OCI-LY3 (cell line): Measurements from ENCODE around the gene SEZ6L.

Source experiments
- H2AFZ ChIP-seq: fragments of 200-600, 300-600 bp; shearing (Covaris generic); 2 replicates; pipeline ENCODE4 v1.6.0; 2014; ENCODE audit warnings: antibody characterized with exemption, low read depth, low read length
- H3K27ac ChIP-seq: fragments of 200-600, 300-600 bp; sonication (generic); 2 replicates; pipeline ENCODE4 v1.5.1; 2014; ENCODE audit warnings: mild to moderate bottlenecking, low read length, moderate library complexity, mixed read lengths
- H3K27me3 ChIP-seq: fragments of 200-600, 300-600 bp; sonication (generic); 2 replicates; pipeline ENCODE4 v1.6.1; 2014; ENCODE audit warnings: low read depth, low read length, mixed read lengths
- H3K36me3 ChIP-seq: fragments of 200-600, 300-600 bp; sonication (generic); replicated peaks from 2 replicates; pipeline ENCODE3; 2014; ENCODE audit warnings: low read depth, low read length, mixed read lengths
- H3K4me1 ChIP-seq: fragments of 300-600, 200-600 bp; sonication (generic); 2 replicates; pipeline ENCODE4 v1.6.1; 2014; ENCODE audit warnings: low read length, mixed read lengths
- H3K4me2 ChIP-seq: fragments of 200-600, 300-600 bp; sonication (generic); 2 replicates; pipeline ENCODE4 v1.6.1; 2014; ENCODE audit warnings: low read length, mixed read lengths
- H3K4me3 ChIP-seq: fragments of 300-600, 200-600 bp; sonication (generic); 2 replicates; pipeline ENCODE4 v1.5.1; 2014; ENCODE audit warnings: antibody characterized with exemption, mild to moderate bottlenecking, low read length, moderate library complexity
- H3K79me2 ChIP-seq: fragments of 300-600, 200-600 bp; shearing (Covaris generic); 2 replicates; pipeline ENCODE4 v1.6.1; 2014; ENCODE audit warnings: mild to moderate bottlenecking, low read length, mixed read lengths
- H3K9ac ChIP-seq: fragments of 300-600, 200-600 bp; shearing (Covaris generic); 2 replicates; pipeline ENCODE4 v1.6.0; 2014; ENCODE audit warnings: mild to moderate bottlenecking, low read length, moderate library complexity
- H3K9me3 ChIP-seq: fragments of 200-600, 300-600 bp; shearing (Covaris generic); 2 replicates; pipeline ENCODE4 v1.6.1; 2014; ENCODE audit warnings: low read length, mixed read lengths; ENCODE audit not compliant: insufficient read depth
- H4K20me1 ChIP-seq: fragments of 200-600, 300-600 bp; sonication (generic); 2 replicates; pipeline ENCODE4 v1.6.1; 2016; ENCODE audit warnings: low read length, mixed read lengths; ENCODE audit not compliant: insufficient read depth
- CTCF ChIP-seq: fragments of 200-600, 300-600 bp; sonication (generic); IDR thresholded peaks from 2 replicates; pipeline ENCODE4 v1.5.1; 2014; ENCODE audit warnings: antibody characterized with exemption, low read length, low read depth
- EZH2phosphoT487 ChIP-seq: fragments of 200-600 bp; shearing (Covaris generic); IDR thresholded peaks from 2 replicates; pipeline ENCODE4 v1.6.1; 2018; ENCODE audit warnings: antibody characterized with exemption, mixed run types, low read depth

The SEZ6L gene

GRCh38 chr22:26170112-26170492 lies 840 bp downstream of the SEZ6L start:
- peaks cover 35% of the 10 kb centered on the region for H3K27me3 ChIP-seq
- H3K4me1 ChIP-seq = no peaks in the 10 kb centered on the region
- H3K9ac ChIP-seq = no peak overlapping the region
- no peaks in the 10 kb centered on the region for H3K9me3 ChIP-seq
- H3K4me2 ChIP-seq = no peak overlapping the region
- no peaks in the 10 kb centered on the region for H3K79me2 ChIP-seq
- no peak overlapping the region for H3K4me3 ChIP-seq
- H4K20me1 ChIP-seq = 0 out of 2 replicates have a peak, but pooled peaks cover 3% of the 10 kb centered on the region
- no peak overlapping the region for H3K27ac ChIP-seq
- no peak for TF ChIP-seq EZH2phosphoT487
- TF ChIP-seq CTCF = no peak
- no peaks in the 10 kb centered on the region for H3K36me3 ChIP-seq
- no peak overlapping the region for H2AFZ ChIP-seq

DNA sequence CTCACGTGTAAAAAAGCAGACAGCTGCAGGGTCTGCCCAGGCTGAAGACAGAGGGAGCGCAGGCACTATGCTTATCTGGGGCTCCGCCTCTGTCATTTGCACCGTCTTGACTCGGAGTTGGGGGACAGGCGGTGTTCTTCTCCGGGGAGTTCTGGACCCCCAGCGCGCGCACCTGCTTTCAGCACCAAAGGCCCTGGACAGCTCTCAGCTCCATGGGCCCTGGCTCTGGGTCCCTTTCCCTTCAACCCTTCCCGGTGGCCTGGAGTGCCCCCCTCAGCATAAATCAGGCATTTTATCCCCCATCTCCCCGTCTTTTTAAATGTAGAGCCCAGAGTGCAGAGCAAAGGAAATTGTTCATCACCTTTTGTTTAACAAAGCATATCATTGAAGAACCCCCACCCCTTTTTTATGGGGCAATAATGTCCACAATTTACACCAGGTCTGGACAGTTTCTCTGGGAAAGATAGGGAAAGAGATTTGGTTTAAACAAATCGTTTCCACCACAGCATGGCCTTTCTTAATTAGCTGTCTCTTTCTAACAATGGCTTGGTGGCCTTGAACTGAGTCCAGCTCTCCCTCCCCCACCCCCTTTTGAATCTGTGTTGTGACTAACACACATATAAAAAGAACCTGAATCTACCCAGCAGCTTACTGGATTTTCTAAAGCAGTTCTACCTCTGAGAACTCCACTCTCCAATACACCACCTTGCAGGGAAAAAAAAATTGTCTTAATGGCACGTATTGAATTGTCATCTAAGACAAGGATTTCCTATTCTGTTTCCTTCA lies 1.7 kb downstream of the SEZ6L start:
- 0 out of 2 replicates have a peak, but pooled peaks cover 3% of the 10 kb centered on the region for H4K20me1 ChIP-seq
- TF ChIP-seq EZH2phosphoT487 (no peak), CTCF (peak; percentile 14)
- H3K27me3 ChIP-seq = peaks cover 28% of the 10 kb centered on the region
- no peaks in the 10 kb centered on the region for H3K79me2 ChIP-seq
- no peak overlapping the region for H3K4me2 ChIP-seq
- no peak overlapping the region for H2AFZ ChIP-seq
- H3K4me1 ChIP-seq = no peaks in the 10 kb centered on the region
- H3K4me3 ChIP-seq = no peak overlapping the region
- no peaks in the 10 kb centered on the region for H3K9me3 ChIP-seq
- H3K27ac ChIP-seq = no peak overlapping the region
- H3K9ac ChIP-seq = no peak overlapping the region
- no peaks in the 10 kb centered on the region for H3K36me3 ChIP-seq

DNA sequence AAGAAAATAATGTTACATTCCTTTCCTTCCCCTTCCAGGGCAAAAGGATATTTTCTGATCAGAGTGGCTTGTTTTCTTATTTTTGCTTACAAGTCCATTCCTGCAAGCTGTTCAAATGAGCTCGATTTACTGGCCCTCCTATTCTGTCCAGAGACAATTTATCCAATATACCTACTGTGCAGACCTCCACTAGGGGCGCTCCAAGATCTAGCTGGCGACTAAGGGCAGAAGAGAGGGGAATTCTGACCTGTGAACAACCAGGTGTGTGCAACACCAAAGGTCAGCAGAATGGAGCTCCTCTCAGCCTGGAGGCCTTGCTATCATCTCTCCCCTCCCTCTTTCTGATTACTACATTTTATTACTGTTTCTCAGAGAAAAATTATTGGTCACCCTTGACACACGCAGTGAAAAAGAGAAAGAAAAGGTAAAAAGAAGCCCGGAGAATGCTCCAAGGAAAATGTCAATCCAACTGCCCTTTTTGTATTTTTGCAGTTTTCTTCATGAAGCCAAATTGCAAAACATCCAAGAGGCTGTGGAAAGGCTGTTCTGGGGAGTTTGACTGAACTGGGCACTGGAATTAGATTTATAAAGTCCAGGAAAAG lies 3.2 kb downstream of the SEZ6L start:
- no peaks in the 10 kb centered on the region for H3K9me3 ChIP-seq
- H3K27ac ChIP-seq = no peak overlapping the region
- H3K4me2 ChIP-seq = no peak overlapping the region
- H3K79me2 ChIP-seq = no peaks in the 10 kb centered on the region
- H3K36me3 ChIP-seq = no peaks in the 10 kb centered on the region
- H3K27me3 ChIP-seq = peaks cover 33% of the 10 kb centered on the region
- H3K4me3 ChIP-seq = no peak overlapping the region
- no peak overlapping the region for H2AFZ ChIP-seq
- no peak for TF ChIP-seq EZH2phosphoT487
- peak; percentile 82 for TF ChIP-seq CTCF
- H3K9ac ChIP-seq = no peak overlapping the region
- 0 out of 2 replicates have a peak, but pooled peaks cover 3% of the 10 kb centered on the region for H4K20me1 ChIP-seq
- H3K4me1 ChIP-seq = no peaks in the 10 kb centered on the region

- H3K4me2 ChIP-seq = no peak overlapping the region
- H3K9ac ChIP-seq = no peak overlapping the region
- TF ChIP-seq CTCF (peak; percentile 18; the same call in 1 of the 2 replicates), EZH2phosphoT487 (no peak)
- peaks cover 34% of the 10 kb centered on the region for H3K27me3 ChIP-seq
- H3K36me3 ChIP-seq = no peaks in the 10 kb centered on the region
- no peaks in the 10 kb centered on the region for H3K79me2 ChIP-seq
- no peak overlapping the region for H3K27ac ChIP-seq
- no peak overlapping the region for H3K4me3 ChIP-seq
- H3K4me1 ChIP-seq = no peaks in the 10 kb centered on the region
- no peaks in the 10 kb centered on the region for H3K9me3 ChIP-seq
- H2AFZ ChIP-seq = no peak overlapping the region
- no peaks in the 10 kb centered on the region for H4K20me1 ChIP-seq
These were observed 5.0 kb downstream of the SEZ6L start for GRCh38 chr22:26174280-26174679.
